Kidney epithelial cell (primary cell): ENCODE results near the gene IZUMO2. TPM values are rescaled to one million over a fixed set of nuclear protein-coding genes. Genes with fewer than 3 reads are reported as not detected.
"Not testable (repeated sequence)": the region's sequence is repeated elsewhere in the genome, so short reads cannot be mapped to it uniquely, and the experiment has no call there.

Experiments
- DNase-seq: peaks from one replicate; pipeline ENCODE4 v3.0.0-alpha.2; 2010; ENCODE audit warnings: low read depth
- H3K27me3 ChIP-seq: 2 replicates; pipeline ENCODE4 v1.6.0; 2011; ENCODE audit warnings: low read length; ENCODE audit not compliant: control insufficient read depth, insufficient read depth
- H3K36me3 ChIP-seq: 2 replicates; pipeline ENCODE4 v1.5.1; 2011; ENCODE audit warnings: low read length; ENCODE audit not compliant: control insufficient read depth, insufficient read depth
- H3K4me3 ChIP-seq: 2 replicates; pipeline ENCODE4 v1.5.1; 2011; ENCODE audit warnings: low read depth, mild to moderate bottlenecking, control low read depth, low read length
- total RNA-seq: library from RNA; depleted of rRNA; stranded (reverse); fragments of >200 nt; gene quantifications from 2 replicates; pipeline ENCODE4 v1.2.3, GENCODE V29; 2015

Gene IZUMO2
- total RNA-seq, 1 donor from 2014 or later: not detected

DNA sequence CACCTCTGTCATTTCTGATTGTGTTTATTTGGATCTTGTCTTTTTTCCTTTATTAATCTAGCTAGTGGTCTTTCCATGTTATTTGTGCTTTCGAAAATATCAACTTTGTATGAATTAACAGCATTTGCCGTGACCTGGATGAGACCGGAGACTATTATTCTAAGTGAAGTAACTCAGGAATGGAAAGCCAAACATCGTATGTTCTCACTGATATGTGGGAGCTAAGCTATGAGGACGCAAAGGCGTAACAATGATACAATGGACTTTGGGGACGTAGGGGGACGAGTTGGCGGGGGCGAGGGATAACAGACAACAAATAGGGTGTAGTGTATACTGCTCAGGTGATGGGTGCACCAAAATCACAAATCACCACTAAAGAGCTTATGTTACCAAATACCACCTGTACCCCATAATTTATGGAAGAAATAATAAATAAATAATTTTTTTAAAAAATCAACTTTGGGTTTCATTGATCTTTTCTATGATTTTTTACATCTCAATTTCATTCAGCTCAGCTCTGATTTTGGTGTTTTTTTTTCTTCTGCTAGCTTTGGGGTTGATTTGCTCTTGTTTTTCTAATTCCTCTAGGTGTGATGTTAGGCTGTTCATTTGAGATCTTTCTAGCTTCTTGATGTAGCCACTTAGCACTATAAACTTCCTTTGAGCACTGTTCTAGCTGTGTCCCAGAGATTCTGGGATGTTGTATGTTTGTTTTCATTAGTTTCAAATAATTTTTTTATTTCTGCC, 27.1 kb downstream of the IZUMO2 start:
- not testable (repeated sequence) for H3K27me3 ChIP-seq, H3K4me3 ChIP-seq, DNase-seq, H3K36me3 ChIP-seq

DNA sequence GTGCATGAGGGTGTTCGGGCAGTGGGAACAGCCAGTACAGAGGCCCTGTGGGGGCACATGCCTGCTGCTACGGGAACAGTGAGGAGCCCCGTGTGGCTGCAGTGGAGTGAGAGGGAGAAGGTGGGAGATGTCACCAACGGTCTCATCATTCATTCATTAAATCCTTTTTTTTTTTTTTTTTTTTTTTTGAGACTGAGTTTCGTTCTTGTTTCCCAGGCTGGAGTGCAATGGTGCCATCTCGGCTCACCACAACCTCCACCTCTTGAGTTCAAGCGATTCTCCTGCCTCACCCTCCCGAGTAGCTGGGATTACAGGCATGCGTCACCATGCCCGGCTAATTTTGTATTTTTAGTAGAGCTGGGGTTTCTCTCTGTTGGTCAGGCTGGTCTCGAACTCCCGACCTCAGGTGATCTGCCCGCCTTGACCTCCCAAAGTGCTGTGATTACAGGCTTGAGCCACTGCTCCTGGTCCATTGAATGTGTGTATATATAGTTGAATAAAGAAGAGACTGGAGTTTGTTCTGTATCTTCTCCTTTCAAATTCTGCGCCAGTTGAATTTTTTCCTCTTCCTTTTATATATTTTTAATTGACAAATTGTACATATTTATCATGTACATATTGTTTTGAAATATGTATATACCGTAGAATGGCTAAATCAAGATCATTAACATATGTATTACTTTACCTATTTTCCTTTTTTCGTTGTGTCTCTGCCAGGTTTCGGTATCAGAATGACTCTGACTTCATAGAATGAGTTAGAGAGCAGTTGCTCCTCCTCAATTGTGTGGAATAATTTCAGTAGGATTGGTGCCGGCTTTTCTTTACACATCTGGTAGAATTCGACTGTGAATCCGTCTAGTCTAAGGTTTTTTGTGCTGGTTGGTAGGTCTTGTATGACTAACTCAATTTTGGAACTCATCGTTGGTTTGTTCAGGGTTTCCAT, 28.0 kb downstream of the IZUMO2 start:
- not testable (repeated sequence) for H3K27me3 ChIP-seq, DNase-seq, H3K4me3 ChIP-seq, H3K36me3 ChIP-seq

DNA sequence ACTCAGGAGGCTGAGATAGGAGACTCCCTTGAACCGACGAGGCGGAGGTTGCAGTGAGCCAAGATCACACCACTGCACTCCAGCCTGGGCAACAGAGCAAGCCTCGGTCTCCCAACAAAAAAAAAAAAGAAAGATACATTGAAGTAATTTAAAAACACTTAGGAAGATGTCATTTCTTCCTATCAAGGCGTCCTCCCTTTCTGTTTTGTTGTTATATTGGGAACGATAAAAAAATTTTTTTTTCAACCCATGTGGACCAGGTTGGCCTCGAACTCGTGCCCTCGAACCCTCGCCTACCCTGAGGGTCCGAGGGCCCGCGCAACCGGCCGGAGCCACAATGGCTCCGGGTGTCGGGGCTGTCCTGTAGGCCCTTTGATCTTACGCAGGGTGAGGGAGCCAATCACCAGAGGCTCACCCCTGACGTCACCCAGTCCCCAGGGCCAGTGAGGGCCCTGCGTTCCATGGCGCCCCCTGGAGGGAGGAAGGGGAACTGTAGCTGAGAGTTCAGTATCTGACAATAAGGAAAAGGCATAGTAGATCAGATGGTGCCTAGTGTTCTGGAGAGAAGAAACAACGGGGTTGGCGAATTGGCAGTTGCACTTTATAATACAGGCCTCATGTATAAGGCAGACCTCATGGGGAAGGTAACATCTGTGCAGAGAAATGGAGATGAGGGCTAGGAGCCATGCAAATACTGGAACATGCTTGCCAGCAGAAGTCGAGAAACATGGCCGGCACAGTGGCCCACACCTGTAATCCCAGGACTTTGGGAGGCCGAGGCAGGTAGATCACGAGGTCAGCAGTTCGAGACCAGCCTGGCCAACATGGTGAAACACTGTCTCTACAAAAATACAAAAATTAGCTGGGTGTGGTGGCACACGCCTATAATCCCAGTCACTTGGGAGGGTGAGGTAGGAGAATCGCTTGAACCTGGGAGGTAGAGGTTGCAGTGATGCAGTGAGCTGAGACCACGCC, 29.3 kb downstream of the IZUMO2 start:
- not testable (repeated sequence) for DNase-seq, H3K27me3 ChIP-seq, H3K36me3 ChIP-seq, H3K4me3 ChIP-seq

DNA sequence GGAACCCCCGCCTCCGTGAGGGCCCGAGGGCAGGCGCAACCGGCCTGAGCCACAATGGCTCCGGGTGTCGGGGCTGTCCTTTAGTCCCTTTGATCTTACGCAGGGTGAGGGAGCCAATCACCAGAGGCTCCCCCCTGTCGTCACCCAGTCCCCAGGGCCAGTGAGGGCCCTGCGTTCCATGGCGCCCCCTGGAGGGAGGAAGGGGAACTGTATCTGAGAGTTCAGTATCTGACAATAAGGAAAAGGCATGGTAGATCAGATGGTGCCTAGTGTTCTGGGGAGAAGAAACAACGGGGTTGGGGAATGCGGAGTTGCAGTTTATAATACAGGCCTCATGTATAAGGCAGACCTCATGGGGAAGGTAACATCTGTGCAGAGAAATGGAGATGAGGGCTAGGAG, 59.1 kb downstream of the IZUMO2 start:
- H3K4me3 ChIP-seq, DNase-seq: not testable (repeated sequence)

DNA sequence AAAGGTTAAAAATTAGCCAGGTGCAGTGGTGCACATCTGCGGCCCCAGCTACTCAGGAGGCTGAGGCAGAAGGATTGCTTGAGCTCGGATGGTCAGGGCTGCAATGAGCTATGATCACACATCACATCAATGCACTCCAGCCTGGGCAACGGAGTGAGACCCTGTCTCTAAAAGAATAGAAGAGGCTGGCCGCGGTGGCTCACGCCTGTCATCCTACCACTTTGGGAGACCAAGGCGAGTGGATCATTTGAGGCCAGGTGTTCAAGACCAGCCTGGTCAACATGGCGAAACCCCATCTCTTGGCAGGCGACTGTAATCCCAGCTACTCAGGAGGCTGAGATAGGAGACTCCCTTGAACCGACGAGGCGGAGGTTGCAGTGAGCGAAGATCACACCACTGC, 59.7 kb downstream of the IZUMO2 start:
- DNase-seq, H3K4me3 ChIP-seq, H3K36me3 ChIP-seq, H3K27me3 ChIP-seq: not testable (repeated sequence)

More for the DNA sequence above, 59.1 kb downstream of the IZUMO2 start:
- not testable (repeated sequence) for H3K27me3 ChIP-seq, H3K36me3 ChIP-seq

Other genes starting within 250 kb of the IZUMO2 start
- gene ATF5, start 234.1 kb downstream of the IZUMO2 start, total RNA-seq: 22.4 and 22.7 TPM in 2 replicates
- 61.1 and 66.0 TPM in 2 replicates for gene NUP62, start 233.8 kb downstream of the IZUMO2 start, total RNA-seq
- not detected in 2 replicates for gene SIGLEC11, start 202.1 kb downstream of the IZUMO2 start, total RNA-seq
- gene VRK3, start 137.9 kb downstream of the IZUMO2 start, total RNA-seq: 20.5 and 43.4 TPM in 2 replicates
- gene ZNF473, start 137.3 kb downstream of the IZUMO2 start, total RNA-seq: 10.2 and 13.2 TPM in 2 replicates
- 87.8 and 96.0 TPM in 2 replicates for gene MYH14, start 40.3 kb upstream of the IZUMO2 start, total RNA-seq
- 0.46 and 0.55 TPM in 2 replicates for gene KCNC3, start 166.1 kb upstream of the IZUMO2 start, total RNA-seq
- 1.7 and 1.8 TPM in 2 replicates for gene NAPSA, start 202.4 kb upstream of the IZUMO2 start, total RNA-seq
- 73.4 and 86.5 TPM in 2 replicates for gene NR1H2, start 213.2 kb upstream of the IZUMO2 start, total RNA-seq
- 25.5 and 30.3 TPM in 2 replicates for gene POLD1, start 221.1 kb upstream of the IZUMO2 start, total RNA-seq